ENCODE measurements around the gene ATP8B1.

ATP8B1 gene

DNA sequence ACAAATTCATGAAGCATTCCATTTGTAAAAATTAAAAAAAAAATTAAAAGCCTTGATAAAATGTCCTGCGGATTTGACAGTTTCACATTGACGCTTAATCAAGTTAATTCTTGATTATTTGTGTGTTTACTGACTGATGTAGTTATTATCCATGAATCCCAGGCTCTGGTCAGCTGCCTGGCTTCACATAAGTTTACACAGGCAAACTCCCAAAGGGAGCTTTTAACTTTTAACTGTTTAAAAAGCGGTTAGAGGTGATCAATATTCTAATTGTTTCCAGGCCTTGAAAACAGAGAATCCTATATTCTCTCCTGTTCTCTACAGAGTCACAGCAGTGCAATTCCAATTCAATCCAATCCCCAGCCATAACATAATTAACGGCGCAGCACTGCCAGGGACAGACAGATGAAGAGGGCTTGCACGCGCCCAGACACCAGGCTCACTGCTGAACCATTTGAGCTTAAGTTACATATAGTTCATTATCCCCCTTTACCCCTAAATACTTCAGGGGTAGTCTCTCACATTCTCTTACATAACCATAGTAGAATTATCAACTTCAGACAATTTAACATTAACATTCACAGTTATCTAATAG lies 47.5 kb downstream of the ATP8B1 start:
- Histone ChIP-seq H3K79me2 (ENCODE audit: insufficient read depth, low read length) (no peaks in the 10 kb centered on the region), H3F3A (ENCODE audit: low read depth) (no peaks in the 10 kb centered on the region), H3K9me3 (ENCODE audit: insufficient read depth, low read depth, low read length) (no peaks in the 10 kb centered on the region), H3K27me3 (ENCODE audit: insufficient read depth, low read length, poor library complexity, severe bottlenecking) (no peaks in the 10 kb centered on the region), H3K4me1 (ENCODE audit: insufficient read depth, low read length, poor library complexity, severe bottlenecking) (peaks cover 9% of the 10 kb centered on the region), H3K4me3 (ENCODE audit: low read length, poor library complexity, severe bottlenecking) (no peak overlapping the region), H2AFZ (ENCODE audit: low read length) (no peak overlapping the region), H3K9ac (ENCODE audit: low read depth, low read length, poor library complexity, severe bottlenecking) (no peak overlapping the region), H4K20me1 (ENCODE audit: insufficient read depth, low read length, poor library complexity, severe bottlenecking) (no peaks in the 10 kb centered on the region), H3K9me2 (replicated peaks; ENCODE audit: low read depth, low read length) (no peaks in the 10 kb centered on the region), H3K4me2 (ENCODE audit: low read depth, low read length, poor library complexity, severe bottlenecking) (no peak overlapping the region), H3K36me3 (ENCODE audit: insufficient read depth, low read length) (no peaks in the 10 kb centered on the region)
- TF ChIP-seq, protein P1, sequence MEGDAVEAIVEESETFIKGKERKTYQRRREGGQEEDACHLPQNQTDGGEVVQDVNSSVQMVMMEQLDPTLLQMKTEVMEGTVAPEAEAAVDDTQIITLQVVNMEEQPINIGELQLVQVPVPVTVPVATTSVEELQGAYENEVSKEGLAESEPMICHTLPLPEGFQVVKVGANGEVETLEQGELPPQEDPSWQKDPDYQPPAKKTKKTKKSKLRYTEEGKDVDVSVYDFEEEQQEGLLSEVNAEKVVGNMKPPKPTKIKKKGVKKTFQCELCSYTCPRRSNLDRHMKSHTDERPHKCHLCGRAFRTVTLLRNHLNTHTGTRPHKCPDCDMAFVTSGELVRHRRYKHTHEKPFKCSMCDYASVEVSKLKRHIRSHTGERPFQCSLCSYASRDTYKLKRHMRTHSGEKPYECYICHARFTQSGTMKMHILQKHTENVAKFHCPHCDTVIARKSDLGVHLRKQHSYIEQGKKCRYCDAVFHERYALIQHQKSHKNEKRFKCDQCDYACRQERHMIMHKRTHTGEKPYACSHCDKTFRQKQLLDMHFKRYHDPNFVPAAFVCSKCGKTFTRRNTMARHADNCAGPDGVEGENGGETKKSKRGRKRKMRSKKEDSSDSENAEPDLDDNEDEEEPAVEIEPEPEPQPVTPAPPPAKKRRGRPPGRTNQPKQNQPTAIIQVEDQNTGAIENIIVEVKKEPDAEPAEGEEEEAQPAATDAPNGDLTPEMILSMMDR (conservative IDR thresholded peaks at IDR 0.05; ENCODE audit: low read length), result no peak
- TF ChIP-seq EZH2phosphoT487 (IDR thresholded peaks at IDR 0.05; ENCODE audit: borderline replicate concordance), result no peak

DNA sequence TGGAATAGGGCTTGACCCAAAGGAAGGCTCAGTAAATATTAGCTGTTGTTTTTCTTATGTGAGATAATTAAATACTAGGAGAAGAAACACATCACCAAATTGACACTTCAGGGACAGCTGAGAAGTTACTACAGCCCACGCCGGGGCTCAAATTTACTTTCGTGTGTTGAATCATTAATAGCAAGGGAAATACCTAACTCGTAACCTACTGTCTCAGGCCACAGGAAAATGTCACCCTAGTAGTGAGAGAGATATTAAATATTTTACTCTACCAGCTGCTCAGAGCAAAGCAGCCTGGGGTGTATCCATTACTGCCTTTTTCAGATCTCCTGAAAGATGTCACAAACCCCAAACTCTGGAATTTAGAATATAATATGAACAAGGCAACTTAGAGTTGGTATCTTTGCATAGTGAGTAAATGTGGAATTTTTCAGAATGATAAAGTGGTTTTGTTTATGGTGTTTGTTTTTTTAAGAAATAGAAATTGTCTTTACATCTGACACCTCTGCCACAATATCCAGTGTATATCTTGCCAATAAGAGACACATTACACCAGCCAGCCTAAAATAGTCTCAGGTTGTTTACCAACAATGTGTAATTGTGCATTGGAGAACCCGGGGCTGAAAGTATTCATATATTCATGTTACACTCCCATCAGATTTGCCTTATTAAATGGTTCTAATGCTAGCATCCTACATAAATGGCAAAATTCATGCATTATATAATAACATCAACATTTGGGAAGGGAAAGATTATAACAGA lies 48.4 kb downstream of the ATP8B1 start:
- Histone ChIP-seq H2AFZ (ENCODE audit: low read length) (no peak overlapping the region), H3K9ac (ENCODE audit: low read depth, low read length, poor library complexity, severe bottlenecking) (no peak overlapping the region), H3K4me1 (ENCODE audit: insufficient read depth, low read length, poor library complexity, severe bottlenecking) (peaks cover 9% of the 10 kb centered on the region), H3K27me3 (ENCODE audit: insufficient read depth, low read length, poor library complexity, severe bottlenecking) (no peaks in the 10 kb centered on the region), H3K79me2 (ENCODE audit: insufficient read depth, low read length) (no peaks in the 10 kb centered on the region), H3K9me3 (ENCODE audit: insufficient read depth, low read depth, low read length) (no peaks in the 10 kb centered on the region), H4K20me1 (ENCODE audit: insufficient read depth, low read length, poor library complexity, severe bottlenecking) (no peaks in the 10 kb centered on the region), H3K36me3 (ENCODE audit: insufficient read depth, low read length) (no peaks in the 10 kb centered on the region), H3F3A (ENCODE audit: low read depth) (no peaks in the 10 kb centered on the region), H3K4me3 (ENCODE audit: low read length, poor library complexity, severe bottlenecking) (no peak overlapping the region), H3K9me2 (replicated peaks; ENCODE audit: low read depth, low read length) (no peaks in the 10 kb centered on the region), H3K4me2 (ENCODE audit: low read depth, low read length, poor library complexity, severe bottlenecking) (no peak overlapping the region)
- TF ChIP-seq EZH2phosphoT487 (IDR thresholded peaks at IDR 0.05; ENCODE audit: borderline replicate concordance), result no peak
- TF ChIP-seq, protein P1 (conservative IDR thresholded peaks at IDR 0.05; ENCODE audit: low read length), result no peak

DNA sequence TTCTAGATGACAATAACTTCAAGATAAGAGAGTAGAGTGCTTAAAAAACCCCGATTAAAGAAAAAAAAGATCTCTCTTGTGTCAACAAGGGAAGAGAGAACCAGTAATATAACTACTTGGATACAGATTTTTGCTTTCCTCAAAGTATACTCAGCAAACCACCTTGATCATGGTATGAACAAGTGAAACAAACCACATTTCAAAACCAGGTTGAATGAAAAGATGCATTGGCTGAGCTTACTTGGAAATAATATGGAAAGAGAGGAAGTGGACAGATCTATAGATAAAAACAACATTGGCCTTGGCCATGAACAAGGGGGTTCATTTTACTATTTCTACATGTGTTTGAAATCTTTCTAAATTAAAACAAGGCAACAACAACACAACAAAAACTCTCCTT lies 50.1 kb downstream of the ATP8B1 start:
- no peak overlapping the region for H3K4me2 ChIP-seq (ENCODE audit: low read depth, low read length, poor library complexity, severe bottlenecking)
- H2AFZ ChIP-seq (ENCODE audit: low read length), result no peak overlapping the region
- TF ChIP-seq EZH2phosphoT487 (IDR thresholded peaks at IDR 0.05; ENCODE audit: borderline replicate concordance), result no peak
- TF ChIP-seq, protein P1 (conservative IDR thresholded peaks at IDR 0.05; ENCODE audit: low read length), result no peak
- no peak overlapping the region for H3K9ac ChIP-seq (ENCODE audit: low read depth, low read length, poor library complexity, severe bottlenecking)
- H4K20me1 ChIP-seq (ENCODE audit: insufficient read depth, low read length, poor library complexity, severe bottlenecking), result no peaks in the 10 kb centered on the region
- H3K27me3 ChIP-seq (ENCODE audit: insufficient read depth, low read length, poor library complexity, severe bottlenecking), result no peaks in the 10 kb centered on the region
- H3K9me3 ChIP-seq (ENCODE audit: insufficient read depth, low read depth, low read length), result no peaks in the 10 kb centered on the region
- no peaks in the 10 kb centered on the region for H3K79me2 ChIP-seq (ENCODE audit: insufficient read depth, low read length)
- H3K9me2 ChIP-seq (replicated peaks; ENCODE audit: low read depth, low read length), result no peaks in the 10 kb centered on the region
- no peaks in the 10 kb centered on the region for H3K36me3 ChIP-seq (ENCODE audit: insufficient read depth, low read length)
- H3K4me3 ChIP-seq (ENCODE audit: low read length, poor library complexity, severe bottlenecking), result no peak overlapping the region
- H3K4me1 ChIP-seq (ENCODE audit: insufficient read depth, low read length, poor library complexity, severe bottlenecking), result peaks cover 9% of the 10 kb centered on the region
- no peaks in the 10 kb centered on the region for H3F3A ChIP-seq (ENCODE audit: low read depth)

All from Loucy (cell line).